HCT116 (cell line): ENCODE results near the gene GAL3ST2. TPM values are rescaled to one million over a fixed set of nuclear protein-coding genes. Genes with fewer than 3 reads are reported as not detected.

Experiments used
- ATAC-seq: fragments of 200-7000 bp; cut with Tn5 transposase; 2 replicates; pipeline ENCODE4 v1.9.1; 2020; ENCODE audit warnings: mild to moderate bottlenecking, moderate library complexity
- BruUV-seq: library from RNA; stranded (reverse); fragments of 400-500 nt; replicated peaks from 2 replicates; lab custom pipeline; 2021; lab: Mats Ljungman, UMichigan
- CTCF ChIA-PET: fragments of 300-600 bp; sonication (Branson Sonifier 250); formaldehyde crosslinking; loops from one replicate; lab custom pipeline; 2021; ENCODE audit warnings: antibody characterized with exemption; lab: Charles Lee
- POLR2A ChIA-PET: fragments of 300-600, 350-600 bp; sonication (Branson Sonifier 250); formaldehyde crosslinking; loops from one replicate; lab custom pipeline; 2021; ENCODE audit warnings: antibody characterized with exemption; lab: Charles Lee
- RAD21 ChIA-PET, 2 experiments: fragments of 300-600 bp; sonication (Branson Sonifier 250); formaldehyde crosslinking; loops; one replicate each; lab custom pipeline; 2023; ENCODE audit warnings: low total read pairs in 2 of 2; ENCODE audit not compliant: uncharacterized antibody in 2 of 2, unreplicated experiment in 2 of 2, low non-redundant PET in 1 of 2; lab: Charles Lee
- DNase-seq: peaks from one replicate; pipeline ENCODE4 v3.0.0-alpha.2; 2010; ENCODE audit warnings: low read depth, low spot score
- H2AFZ ChIP-seq: fragments of 200-600 bp; shearing (Covaris generic), sonication (generic); 2 replicates; pipeline ENCODE4 v1.6.1; 2017; ENCODE audit warnings: low read depth, mixed run types, mixed read lengths, antibody characterized with exemption, low read length; ENCODE audit not compliant: poor library complexity, severe bottlenecking
- H3K27ac ChIP-seq: 2 replicates; pipeline ENCODE4 v1.5.1; 2012; ENCODE audit warnings: low read depth, low read length
- H3K27me3 ChIP-seq: fragments of 200-600 bp; sonication (generic); 2 replicates; pipeline ENCODE4 v1.6.1; 2016; ENCODE audit warnings: mixed run types, low read length, mixed read lengths; ENCODE audit not compliant: insufficient read depth
- H3K36me3 ChIP-seq, 2 experiments: fragments of 200-500 bp in 1 of 2; fragments of 200-600 bp in 1 of 2; sonication (Bioruptor generic) in 1 of 2; sonication (generic) in 1 of 2; 2 replicates each; pipeline versions ENCODE4 v1.5.1 to v1.6.1; 2014 to 2016; ENCODE audit warnings: low read length in 2 of 2, inconsistent platforms in 1 of 2, mixed read lengths in 1 of 2, mixed run types in 1 of 2; ENCODE audit not compliant: insufficient read depth in 2 of 2, control insufficient read depth in 1 of 2
- H3K4me1 ChIP-seq, 2 experiments: fragments of 200-600 bp in 1 of 2; sonication (generic) in 1 of 2; 2 replicates each; pipeline versions ENCODE4 v1.5.1 to v1.6.1; 2012 to 2017; ENCODE audit warnings: low read length in 2 of 2, inconsistent platforms in 1 of 2, mild to moderate bottlenecking in 1 of 2, mixed read lengths in 1 of 2, mixed run types in 1 of 2, moderate library complexity in 1 of 2; ENCODE audit not compliant: insufficient read depth in 2 of 2, control insufficient read depth in 1 of 2
- H3K4me2 ChIP-seq: fragments of 200-600 bp; sonication (generic); 2 replicates; pipeline ENCODE4 v1.6.1; 2017; ENCODE audit warnings: mixed run types, low read length, mixed read lengths
- H3K4me3 ChIP-seq, 2 experiments: fragments of 200-600 bp in 1 of 2; sonication (generic) in 1 of 2; replicated peaks in 1 of 2; 2 replicates each; pipeline ENCODE4 v1.5.1; 2011 to 2016; ENCODE audit warnings: low read length in 2 of 2, control low read depth in 1 of 2, low read depth in 1 of 2, mild to moderate bottlenecking in 1 of 2, mixed read lengths in 1 of 2, mixed run types in 1 of 2
- H3K79me2 ChIP-seq: fragments of 200-600 bp; sonication (generic); 2 replicates; pipeline ENCODE4 v1.6.1; 2017; ENCODE audit warnings: mild to moderate bottlenecking, mixed run types, low read length, moderate library complexity, mixed read lengths; ENCODE audit not compliant: insufficient read depth
- H3K9ac ChIP-seq: fragments of 200-600 bp; sonication (generic); 2 replicates; pipeline ENCODE4 v1.6.1; 2016; ENCODE audit warnings: low read length, mixed read lengths
- H3K9me2 ChIP-seq: fragments of 200-600 bp; sonication (generic), shearing (Covaris generic); 2 replicates; pipeline ENCODE4 v1.6.1; 2017; ENCODE audit warnings: mixed run types, mild to moderate bottlenecking, moderate library complexity; ENCODE audit not compliant: insufficient read depth
- H3K9me3 ChIP-seq, 2 experiments: fragments of 200-500 bp in 1 of 2; fragments of 200-600 bp in 1 of 2; sonication (Bioruptor generic) in 1 of 2; sonication (generic) in 1 of 2; 2 replicates each; pipeline ENCODE4 v1.6.1; 2014 to 2017; ENCODE audit warnings: low read length in 2 of 2, mixed read lengths in 2 of 2, inconsistent platforms in 1 of 2, low read depth in 1 of 2, mild to moderate bottlenecking in 1 of 2, mixed run types in 1 of 2, moderate library complexity in 1 of 2; ENCODE audit not compliant: control insufficient read depth in 1 of 2, insufficient read depth in 1 of 2
- H4K20me1 ChIP-seq: fragments of 200-600 bp; sonication (generic), shearing (Covaris generic); 2 replicates; pipeline ENCODE4 v1.6.1; 2017; ENCODE audit warnings: mixed run types, mild to moderate bottlenecking, moderate library complexity; ENCODE audit not compliant: insufficient read depth
- ATF3 ChIP-seq: IDR thresholded peaks from 2 replicates; pipeline ENCODE4 v1.6.1; 2012
- CBX3 ChIP-seq: IDR thresholded peaks from 2 replicates; pipeline ENCODE4 v1.6.1; 2012; ENCODE audit warnings: low read depth
- CEBPB ChIP-seq: IDR thresholded peaks from 2 replicates; pipeline ENCODE4 v1.6.1; 2012; ENCODE audit warnings: low read depth
- EZH2phosphoT487 ChIP-seq: fragments of 200-600 bp; IDR thresholded peaks from 2 replicates; pipeline ENCODE4 v1.6.1; 2018; ENCODE audit warnings: antibody characterized with exemption, borderline replicate concordance
- JUND ChIP-seq: IDR thresholded peaks from 2 replicates; pipeline ENCODE4 v1.6.1; 2012
- RAD21 ChIP-seq: IDR thresholded peaks from 2 replicates; pipeline ENCODE4 v1.6.1; 2012; ENCODE audit warnings: low read depth, mild to moderate bottlenecking
- ZBTB33 ChIP-seq: IDR thresholded peaks from 2 replicates; pipeline ENCODE4 v1.6.1; 2011; ENCODE audit warnings: mild to moderate bottlenecking, low read length, moderate library complexity; ENCODE audit not compliant: insufficient replicate concordance; ENCODE audit errors: extremely low read depth
- intact Hi-C: fragments of 100-400 bp; cut with micrococcal nuclease; formaldehyde crosslinking; loops from 2 replicates; pipeline ENCODE4 v1.10.0; 2022
- total RNA-seq: library from RNA; stranded (reverse); gene quantifications from one replicate; pipeline ENCODE4 v1.2.1, GENCODE V29; 2021; ENCODE audit not compliant: unreplicated experiment

Gene GAL3ST2
- total RNA-seq, 1 experiment from 2014 or later, result 0.44 TPM

GRCh38 chr2:241734208-241734466 is 42.5 kb upstream of the GAL3ST2 start:
- Histone ChIP-seq H3K4me3 (peak overlapping the region; percentile 42 to 85), H2AFZ (no peak overlapping the region), H3K9me3 (peaks cover 0 to 3% of the 10 kb centered on the region in 2 experiments; a peak in 1 of 4 replicates), H3K36me3 (no peaks in the 10 kb centered on the region), H3K27ac (peak overlapping the region; percentile 53), H3K27me3 (no peaks in the 10 kb centered on the region), H3K4me2 (peak overlapping the region; percentile 85), H3K9ac (peak overlapping the region; percentile 88), H3K9me2 (no peaks in the 10 kb centered on the region), H3K79me2 (no peaks in the 10 kb centered on the region; the same call in 1 of the 2 replicates), H3K4me1 (peaks cover 13 to 22% of the 10 kb centered on the region in 2 experiments; a peak in 2 of 4 replicates), H4K20me1 (no peaks in the 10 kb centered on the region)
- TF ChIP-seq ATF3 (no peak), ZBTB33 (no peak), CBX3 (no peak), RAD21 (no peak), JUND (no peak), CEBPB (no peak), EZH2phosphoT487 (no peak)
- TSS peak; percentile 49 for BruUV-seq
- DNase-seq (no peak), ATAC-seq (peak; percentile 39)
- RAD21 ChIA-PET, result interaction anchor here in 1 of 2 experiments (0.9 kb wide), 1 partner anchor 34 kb away, joined by 6 read pairs; no protein-coding TSS in a partner anchor
- intact Hi-C loops, result loop anchor here (2.0 to 5.0 kb wide), 4 partner anchors 33 to 187 kb away; partner anchors contain the start of gene DTYMK
- POLR2A ChIA-PET, result interaction anchor here (0.5 to 1.7 kb wide), 3 partner anchors 24 to 86 kb away, joined by 3 to 5 read pairs (median 5); partner anchors contain the start of gene ING5
- CTCF ChIA-PET, result interaction anchor here (1.3 kb wide), 2 partner anchors 32 to 143 kb away, joined by 4 to 5 read pairs; partner anchors contain the start of gene ING5
